Stimulated activated CD4-positive, alpha-beta T cell treated with anti-CD3 and anti-CD28 coated beads, Interleukin-4, amount 100 ng/mL, for 48 hours (primary cell): ENCODE data around the gene ARFGEF3.
A peak's percentile ranks its signal among the peaks of the same experiment; 100 is the strongest.
"Not testable (repeated sequence)": the region's sequence is repeated elsewhere in the genome, so short reads cannot be mapped to it uniquely, and the experiment has no call there.

Source experiments
- DNase-seq, 2 donors: peaks; one replicate each; pipeline ENCODE4 v3.0.0-alpha.2; 2020; ENCODE audit warnings: low read depth in 2 of 2

Gene ARFGEF3

DNA sequence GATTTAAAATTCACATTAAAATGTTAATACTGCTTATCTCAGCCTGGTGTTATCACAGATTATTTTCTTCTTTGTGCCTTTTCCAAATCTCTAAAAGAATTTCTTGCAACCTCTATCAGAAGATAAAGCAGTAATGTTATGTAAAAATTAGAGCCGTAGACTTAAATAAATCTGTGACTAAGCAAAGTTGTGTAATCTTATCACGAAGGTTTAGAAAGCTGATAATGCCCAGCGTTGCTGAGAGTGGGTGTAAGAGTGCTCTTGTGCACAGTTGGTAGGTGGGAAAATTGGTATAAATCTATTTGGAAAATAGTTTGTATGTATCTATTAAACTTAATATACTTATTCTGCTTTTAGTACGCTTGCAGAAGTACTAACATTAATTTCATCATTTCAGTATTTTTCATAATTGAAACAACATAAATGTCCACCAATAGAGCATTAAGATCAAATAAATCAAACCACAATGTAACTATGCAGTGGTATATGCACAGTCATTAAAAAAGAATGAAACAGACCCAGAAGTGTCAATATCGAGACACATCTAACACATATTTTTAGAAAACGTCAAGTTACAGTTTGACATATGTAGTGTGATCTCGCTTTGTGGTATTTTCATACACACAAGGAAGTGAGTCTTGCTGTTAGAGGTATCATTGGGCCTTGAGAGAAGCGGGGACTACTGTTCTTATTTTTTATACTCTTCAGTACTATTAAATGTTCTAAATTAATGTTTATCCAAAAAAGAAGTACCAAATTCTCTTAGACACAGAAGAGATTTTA is 111.0 kb downstream of the ARFGEF3 start:
- no peak for DNase-seq

- DNase-seq, result no peak
Measured at GRCh38 chr6:138275976-138276375, 114.2 kb downstream of the ARFGEF3 start.

- DNase-seq, result no peak
Measured at GRCh38 chr6:138277835-138278234, 116.1 kb downstream of the ARFGEF3 start.

GRCh38 chr6:138278326-138278725 is 116.6 kb downstream of the ARFGEF3 start:
- no peak for DNase-seq

GRCh38 chr6:138285800-138286199 is 124.1 kb downstream of the ARFGEF3 start:
- no peak for DNase-seq

DNA sequence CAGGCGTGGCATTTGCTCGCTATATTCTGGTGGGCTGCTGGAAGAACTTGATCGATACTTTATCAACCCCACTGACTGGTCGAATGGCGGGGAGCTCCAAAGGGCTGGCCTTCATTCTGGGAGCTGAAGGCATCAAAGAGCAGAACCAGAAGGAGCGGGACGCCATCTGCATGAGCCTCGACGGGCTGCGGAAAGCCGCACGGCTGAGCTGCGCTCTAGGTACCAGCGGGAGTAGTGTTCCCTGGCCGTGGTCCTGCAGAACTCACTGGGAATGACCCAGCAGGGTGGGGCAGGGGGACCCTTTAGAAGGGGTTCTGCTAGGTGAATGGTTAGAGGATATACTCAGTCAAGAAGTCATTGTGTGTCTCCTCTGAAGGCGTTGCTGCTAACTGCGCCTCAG is 125.0 kb downstream of the ARFGEF3 start:
- no peak for DNase-seq

DNA sequence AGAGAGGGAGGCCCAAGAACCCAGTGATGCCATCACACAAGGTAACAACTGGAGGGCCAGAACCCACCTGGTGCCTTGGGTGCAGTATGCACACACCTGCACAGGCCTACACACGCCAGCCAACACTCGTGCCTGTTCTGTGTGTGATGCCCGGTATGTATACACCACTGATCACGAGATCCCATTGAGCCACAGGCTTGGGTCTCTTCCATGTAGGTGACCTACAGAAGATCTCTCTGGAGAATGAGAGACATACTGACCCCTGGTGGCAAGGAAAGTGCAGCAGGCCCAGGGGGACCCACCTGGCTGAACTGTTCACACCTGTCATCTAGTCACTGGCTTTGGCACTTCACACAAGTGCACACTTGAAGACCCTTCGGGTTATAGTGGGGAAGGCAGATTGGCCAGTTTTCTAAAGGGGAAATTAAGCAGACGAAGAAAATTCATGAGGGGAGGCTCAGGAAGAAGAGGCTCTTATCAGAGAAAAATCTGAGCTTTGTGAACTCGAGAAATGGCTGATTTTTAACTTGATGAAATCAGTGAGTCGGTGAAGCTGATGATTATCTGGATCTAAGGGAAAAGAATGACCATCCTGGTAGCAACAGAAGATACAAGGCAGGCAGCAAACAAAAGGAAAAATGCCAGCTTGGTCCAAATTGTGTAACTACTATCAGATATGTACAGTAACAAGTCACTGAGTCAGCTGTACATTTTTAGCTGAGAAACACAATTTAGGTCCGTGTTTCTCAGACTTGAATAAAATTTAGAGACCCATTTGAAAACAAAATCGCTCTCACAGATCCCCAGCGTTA is 125.6 kb downstream of the ARFGEF3 start:
- DNase-seq, result peak; percentile 25 to 26

- not testable (repeated sequence) for DNase-seq
Measured at GRCh38 chr6:138288428-138289085, 126.8 kb downstream of the ARFGEF3 start.

DNA sequence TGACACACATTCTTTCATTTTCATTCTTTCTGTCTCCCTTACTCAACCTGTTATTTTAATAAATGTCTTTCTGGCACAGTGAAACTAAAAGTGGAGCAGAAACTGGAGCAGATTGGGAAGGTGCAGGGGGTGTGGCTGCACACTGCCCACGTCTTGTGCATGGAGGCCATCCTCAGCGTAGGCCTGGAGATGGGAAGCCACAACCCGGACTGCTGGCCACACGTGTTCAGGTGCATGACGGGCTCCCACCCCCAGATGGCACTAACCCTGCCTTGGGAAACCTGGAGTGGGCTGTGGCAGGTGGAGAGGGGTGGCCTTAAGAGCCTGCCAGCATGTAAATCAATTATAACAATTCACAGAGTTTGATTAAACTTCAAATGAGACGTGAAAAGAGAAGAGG is 128.0 kb downstream of the ARFGEF3 start:
- no peak for DNase-seq

GRCh38 chr6:138290423-138290962 is 128.8 kb downstream of the ARFGEF3 start:
- no peak for DNase-seq

- no peak for DNase-seq
Measured at GRCh38 chr6:138291036-138291848, 129.5 kb downstream of the ARFGEF3 start.

GRCh38 chr6:138291849-138292181 is 130.1 kb downstream of the ARFGEF3 start:
- DNase-seq, result no peak

GRCh38 chr6:138292482-138292881 is 130.7 kb downstream of the ARFGEF3 start:
- DNase-seq, result no peak

DNA sequence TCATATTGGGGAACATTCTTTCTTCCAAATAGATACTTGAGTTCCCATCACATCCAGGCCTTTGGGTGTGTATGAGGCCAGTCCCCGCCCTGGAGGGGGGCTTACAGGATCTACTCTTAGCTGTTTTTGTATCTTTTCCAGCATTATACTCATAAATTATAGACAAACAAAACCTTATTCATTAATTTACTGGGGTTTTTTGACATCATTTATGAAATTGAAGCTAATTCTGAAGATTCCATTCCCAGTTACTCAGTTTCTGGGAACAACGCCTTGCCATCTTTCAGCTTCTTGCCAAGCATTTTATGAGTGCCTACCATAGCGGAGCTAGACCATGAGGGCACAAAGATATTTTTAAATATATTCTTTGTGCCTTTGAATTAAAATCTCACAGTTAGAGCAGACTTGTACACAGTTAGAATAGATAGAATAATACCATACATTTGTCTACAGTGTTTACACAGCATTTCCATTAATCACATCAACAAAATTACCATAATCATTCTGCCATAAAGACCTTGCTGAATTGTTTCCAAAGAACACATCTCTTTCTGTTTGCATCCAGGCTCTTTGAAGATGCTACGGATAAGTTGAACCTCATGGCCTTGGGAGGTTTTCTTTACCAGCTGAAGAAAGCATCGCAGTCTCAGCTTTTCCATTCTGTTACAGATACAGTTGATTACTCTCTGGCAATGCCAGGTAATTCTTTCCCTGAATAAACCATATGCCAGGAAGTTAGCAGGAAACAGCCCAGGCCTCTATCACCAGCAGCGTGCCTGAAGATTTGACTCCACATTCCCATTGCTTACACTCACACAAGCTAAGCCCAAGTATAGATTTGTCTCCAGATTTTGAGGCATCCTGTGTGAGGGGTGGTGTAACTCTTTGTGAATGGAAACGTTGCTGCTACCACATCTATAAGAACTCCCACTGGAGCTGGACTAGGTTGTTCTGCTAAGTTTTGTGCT is 132.0 kb downstream of the ARFGEF3 start:
- DNase-seq, result no peak

DNA sequence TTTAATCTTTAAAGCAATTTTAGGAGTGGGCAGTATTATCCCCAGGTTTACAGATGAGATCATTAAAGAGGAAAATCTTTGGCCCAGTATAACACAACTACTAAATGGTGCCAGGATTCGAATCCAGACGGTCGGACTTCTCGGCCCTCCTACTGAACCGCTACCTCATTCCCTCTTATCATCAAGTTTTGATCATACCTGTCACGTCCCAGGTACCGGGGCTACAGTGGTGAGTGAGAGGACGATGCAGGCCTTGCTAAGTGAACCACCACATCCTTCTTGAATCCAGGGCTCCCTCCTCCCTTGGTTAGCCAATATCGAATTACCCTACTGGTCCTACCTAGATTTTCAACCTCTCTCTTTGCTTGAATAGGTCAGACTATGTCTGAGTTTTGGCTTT is 134.6 kb downstream of the ARFGEF3 start:
- DNase-seq, result no peak

GRCh38 chr6:138296786-138297185 is 135.0 kb downstream of the ARFGEF3 start:
- DNase-seq, result no peak

- no peak for DNase-seq
Measured at GRCh38 chr6:138297761-138298298, 136.1 kb downstream of the ARFGEF3 start.

DNA sequence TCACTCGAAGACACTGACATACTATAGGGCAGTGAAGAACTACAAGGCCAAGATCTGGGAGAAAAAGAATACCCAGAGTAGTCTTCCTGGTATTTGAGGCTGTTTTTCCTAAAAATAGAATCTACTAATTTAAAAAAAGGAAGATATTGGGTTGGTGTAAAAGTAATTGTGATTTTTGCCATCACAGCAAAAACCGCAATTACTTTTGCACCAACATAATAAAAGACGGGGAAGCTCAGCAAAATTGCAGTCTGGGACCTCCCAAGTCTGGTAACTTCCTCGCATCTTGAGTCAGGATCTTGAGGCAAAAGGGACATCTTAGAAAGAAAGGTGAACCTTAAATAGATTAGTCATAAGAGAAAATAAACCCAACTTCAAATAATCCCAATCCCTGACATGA is 138.7 kb downstream of the ARFGEF3 start:
- no peak for DNase-seq

DNA sequence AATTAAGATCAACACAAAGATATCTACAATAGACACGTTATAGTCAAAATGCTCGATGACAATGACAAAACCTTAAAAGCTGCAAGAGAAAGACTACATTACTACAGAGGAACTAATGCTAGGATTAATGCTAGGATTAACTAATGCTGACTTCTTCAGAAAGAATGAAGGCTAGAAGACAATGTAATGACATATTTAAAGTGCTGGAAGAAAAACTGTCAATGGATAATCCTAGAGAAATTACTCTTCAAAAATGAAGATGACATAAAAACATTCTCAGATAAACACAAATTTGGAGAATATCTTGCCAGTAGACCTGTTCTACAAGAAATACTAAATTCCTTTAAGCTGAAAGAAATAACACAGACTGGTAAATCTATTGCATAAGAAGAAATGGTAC is 140.8 kb downstream of the ARFGEF3 start:
- no peak for DNase-seq

DNA sequence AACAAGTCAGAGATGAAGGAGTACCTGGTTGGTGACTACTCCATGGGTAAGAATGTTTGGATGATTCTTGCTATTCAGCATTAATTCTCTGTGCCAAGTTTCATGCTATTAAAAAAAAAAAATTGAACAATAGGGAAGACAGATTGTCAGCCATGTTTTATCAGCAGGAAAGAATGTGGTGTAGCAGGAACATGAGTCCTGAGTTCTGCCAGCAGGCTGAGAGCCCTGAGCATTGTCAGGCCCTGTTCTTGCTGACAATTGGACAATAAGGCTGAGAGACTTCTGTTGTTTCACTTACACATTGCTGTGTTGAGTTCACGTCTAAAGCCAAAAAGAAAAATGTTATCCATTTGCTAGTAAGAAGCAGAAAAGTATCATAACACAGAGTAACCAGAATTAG is 145.6 kb downstream of the ARFGEF3 start:
- DNase-seq, result no peak
